K562 (cell line): ENCODE data around the gene ZDHHC12. TPM values are rescaled to one million over a fixed set of nuclear protein-coding genes. Genes with fewer than 3 reads are reported as not detected.

Source experiments
- ATF1 ChIP-seq, 2 experiments: fragments of 450-650 bp in 1 of 2; IDR thresholded peaks; 2 replicates each; pipeline ENCODE4 v1.6.1; 2016; ENCODE audit warnings: missing compliant biosample characterization in 1 of 2, missing genetic modification characterization in 1 of 2
- BDP1 ChIP-seq: IDR thresholded peaks from 3 replicates; pipeline ENCODE4 v1.6.1; 2011; ENCODE audit not compliant: insufficient read length, insufficient read depth
- CREB3 ChIP-seq: fragments of 450-650 bp; conservative IDR thresholded peaks from 2 replicates; pipeline ENCODE4 v1.6.1; 2016; ENCODE audit warnings: missing genetic modification characterization, low read depth, mild to moderate bottlenecking, missing compliant biosample characterization, moderate library complexity
- CXXC5 ChIP-seq: fragments of 250-450 bp; sonication (Bioruptor Pico); IDR thresholded peaks from 2 replicates; pipeline ENCODE4 v1.8.0; 2022; ENCODE audit warnings: inconsistent platforms, mild to moderate bottlenecking, moderate library complexity
- DACH1 ChIP-seq: fragments of 450-650 bp; IDR thresholded peaks from 2 replicates; pipeline ENCODE4 v1.6.1; 2018; ENCODE audit not compliant: partially characterized antibody
- NR3C1 ChIP-seq: sonication (generic); formaldehyde crosslinking; IDR thresholded peaks from 2 replicates; pipeline ENCODE4 v1.8.1; 2022; ENCODE audit warnings: missing genetic modification reagents
- PHF8 ChIP-seq: fragments of 200-600 bp; sonication (generic); IDR thresholded peaks from 2 replicates; pipeline ENCODE4 v1.6.1; 2012; ENCODE audit warnings: mixed run types, mild to moderate bottlenecking, inconsistent platforms, low read length, moderate library complexity, borderline replicate concordance
- PYGO2 ChIP-seq: fragments of 450-650 bp; IDR thresholded peaks from 2 replicates; pipeline ENCODE4 v1.6.1; 2016; ENCODE audit warnings: mild to moderate bottlenecking, missing genetic modification characterization, moderate library complexity, missing compliant biosample characterization
- RFX5 ChIP-seq: IDR thresholded peaks from 2 replicates; pipeline ENCODE4 v1.6.1; 2011; ENCODE audit warnings: low read depth, mild to moderate bottlenecking, improper control_type of control experiment, low read length
- SIN3A ChIP-seq, 2 experiments: fragments of 150-350 bp in 1 of 2; IDR thresholded peaks; 2 replicates each; pipeline ENCODE4 v1.6.1; 2011 to 2016; ENCODE audit warnings: borderline replicate concordance in 2 of 2, low read depth in 2 of 2, low read length in 2 of 2, mild to moderate bottlenecking in 2 of 2, moderate library complexity in 2 of 2; ENCODE audit not compliant: control insufficient read depth in 1 of 2
- TSC22D4 ChIP-seq: fragments of 450-650 bp; IDR thresholded peaks from 2 replicates; pipeline ENCODE4 v1.6.1; 2016; ENCODE audit warnings: missing genetic modification characterization, missing biosample characterization, control low read depth
- ZFP36 ChIP-seq: fragments of 150-350 bp; IDR thresholded peaks from 2 replicates; pipeline ENCODE4 v1.6.1; 2018; ENCODE audit warnings: low read length, low read depth; ENCODE audit not compliant: partially characterized antibody
- ZNF408 ChIP-seq: fragments of 250-450 bp; sonication (Bioruptor Pico); IDR thresholded peaks from 2 replicates; pipeline ENCODE4 v1.4.0; 2020; ENCODE audit warnings: low read depth, mild to moderate bottlenecking, moderate library complexity
- polyA plus RNA-seq, 8 experiments: library from polyadenylated mRNA; depleted of rRNA in 4 of 8; stranded (reverse) in 5 of 8; unstranded in 3 of 8; fragments of >200 nt; fragmentation: Nextera tagmentation in 2 of 8; fragmentation: Illumina TruSeq in 1 of 8; extraction: Ambion mirVana in 2 of 8; extraction: Trizol in 1 of 8; gene quantifications; 2 replicates each; pipeline versions ENCODE4 v1.2.1 to v1.2.3, GENCODE V29; 2011 to 2014; ENCODE audit warnings: inconsistent platforms in 1 of 8, missing spikeins in 1 of 8
- total RNA-seq, 7 experiments: library from RNA; depleted of rRNA in 6 of 7; stranded (reverse); fragments of >200 nt in 6 of 7; fragmentation: Illumina TruSeq in 2 of 7; extraction: Trizol in 2 of 7; gene quantifications; 2 replicates each; pipeline versions ENCODE4 v1.2.1 to v1.2.3, GENCODE V29; 2011 to 2021; ENCODE audit warnings: low replicate concordance in 1 of 7
- TF ChIP-seq, protein P1 (sequence below): fragments of 250-450 bp; sonication (Bioruptor Pico); IDR thresholded peaks from 2 replicates; pipeline ENCODE4 v1.4.0; 2020; ENCODE audit warnings: mild to moderate bottlenecking, moderate library complexity, borderline replicate concordance
- TF ChIP-seq, protein P2 (sequence below): fragments of 200-800 bp; sonication (Bioruptor generic); IDR thresholded peaks from 2 replicates; pipeline ENCODE4 v1.6.1; 2017; ENCODE audit warnings: missing genetic modification characterization, missing compliant biosample characterization
- TF ChIP-seq, protein P3 (sequence below): sonication (generic); formaldehyde crosslinking; IDR thresholded peaks from 2 replicates; pipeline ENCODE4 v1.8.1; 2023; ENCODE audit warnings: missing genetic modification reagents, mild to moderate bottlenecking, borderline replicate concordance

ZDHHC12 gene
- total and polyA plus RNA-seq, 9 of the 15 experiments (the other 6 are each of a cell fraction or from before 2014, with no cell fraction given): 0.21 to 38.0 (median 13.8) TPM

DNA sequence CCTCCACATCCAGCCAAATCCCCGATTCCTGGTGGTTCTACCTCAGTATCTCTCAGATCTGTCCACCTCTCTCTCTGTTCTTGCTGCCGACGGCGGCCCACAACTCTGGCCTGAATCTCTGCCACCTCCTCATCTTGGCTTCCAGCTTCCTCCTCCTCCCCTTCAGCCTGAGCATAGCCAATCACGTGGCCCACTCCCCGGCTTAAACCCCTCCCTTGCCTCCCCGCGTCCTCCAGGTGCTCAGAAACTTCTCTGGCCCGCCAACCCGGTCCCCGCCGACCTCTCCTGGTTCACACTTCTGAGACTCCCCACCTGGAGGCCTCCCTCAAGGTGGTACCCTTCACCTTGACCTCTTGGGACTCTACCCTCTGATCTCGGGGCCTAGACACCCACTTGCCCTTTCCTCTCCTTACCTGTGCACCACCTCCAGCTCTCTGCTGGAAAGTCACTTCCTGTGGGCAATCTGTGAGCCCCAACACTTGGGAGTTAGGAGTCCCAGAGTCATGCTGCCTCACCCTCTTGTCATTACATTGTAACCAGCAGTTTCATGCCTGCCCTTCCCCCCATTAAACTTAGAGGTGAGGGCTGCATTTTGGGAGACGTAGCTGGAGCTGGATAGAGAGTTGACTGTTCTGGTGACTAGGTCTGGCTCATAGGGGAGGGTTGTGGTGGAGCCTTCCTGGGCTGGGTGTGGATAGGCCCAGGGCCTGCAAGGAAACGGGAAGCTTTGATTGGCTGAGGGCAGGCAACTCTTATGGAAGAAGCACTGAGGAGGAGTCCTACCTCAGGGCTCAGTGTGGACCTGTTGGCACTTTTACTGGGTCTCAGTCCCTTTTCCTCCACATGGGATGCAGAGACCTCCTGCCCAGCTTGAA, 39.4 kb downstream of the ZDHHC12 start (continued):
- TF ChIP-seq RFX5 (no peak), CREB3 (tag) (peak; percentile 39; the same call in 1 of the 2 replicates), ZFP36 (no peak), SIN3A (IDR thresholded peaks at IDR 0.05; ENCODE audit: borderline replicate concordance in 2 of 2, control insufficient read depth in 1 of 2, low read depth in 2 of 2, low read length in 2 of 2) (no peak), CXXC5 (CRISPR knock-in tag) (no peak), ATF1 (CRISPR knock-in tag; IDR thresholded peaks at IDR 0.05) (no peak), ATF1 (tag; IDR thresholded peaks at IDR 0.05) (no peak), TSC22D4 (tag) (no peak), DACH1 (no peak), PYGO2 (tag) (no peak), ZNF408 (no peak), BDP1 (no peak), PHF8 (no peak), NR3C1 (no peak)
- TF ChIP-seq, protein P1, sequence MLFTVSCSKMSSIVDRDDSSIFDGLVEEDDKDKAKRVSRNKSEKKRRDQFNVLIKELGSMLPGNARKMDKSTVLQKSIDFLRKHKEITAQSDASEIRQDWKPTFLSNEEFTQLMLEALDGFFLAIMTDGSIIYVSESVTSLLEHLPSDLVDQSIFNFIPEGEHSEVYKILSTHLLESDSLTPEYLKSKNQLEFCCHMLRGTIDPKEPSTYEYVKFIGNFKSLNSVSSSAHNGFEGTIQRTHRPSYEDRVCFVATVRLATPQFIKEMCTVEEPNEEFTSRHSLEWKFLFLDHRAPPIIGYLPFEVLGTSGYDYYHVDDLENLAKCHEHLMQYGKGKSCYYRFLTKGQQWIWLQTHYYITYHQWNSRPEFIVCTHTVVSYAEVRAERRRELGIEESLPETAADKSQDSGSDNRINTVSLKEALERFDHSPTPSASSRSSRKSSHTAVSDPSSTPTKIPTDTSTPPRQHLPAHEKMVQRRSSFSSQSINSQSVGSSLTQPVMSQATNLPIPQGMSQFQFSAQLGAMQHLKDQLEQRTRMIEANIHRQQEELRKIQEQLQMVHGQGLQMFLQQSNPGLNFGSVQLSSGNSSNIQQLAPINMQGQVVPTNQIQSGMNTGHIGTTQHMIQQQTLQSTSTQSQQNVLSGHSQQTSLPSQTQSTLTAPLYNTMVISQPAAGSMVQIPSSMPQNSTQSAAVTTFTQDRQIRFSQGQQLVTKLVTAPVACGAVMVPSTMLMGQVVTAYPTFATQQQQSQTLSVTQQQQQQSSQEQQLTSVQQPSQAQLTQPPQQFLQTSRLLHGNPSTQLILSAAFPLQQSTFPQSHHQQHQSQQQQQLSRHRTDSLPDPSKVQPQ (CRISPR knock-in tag): no peak
- TF ChIP-seq, protein P2, sequence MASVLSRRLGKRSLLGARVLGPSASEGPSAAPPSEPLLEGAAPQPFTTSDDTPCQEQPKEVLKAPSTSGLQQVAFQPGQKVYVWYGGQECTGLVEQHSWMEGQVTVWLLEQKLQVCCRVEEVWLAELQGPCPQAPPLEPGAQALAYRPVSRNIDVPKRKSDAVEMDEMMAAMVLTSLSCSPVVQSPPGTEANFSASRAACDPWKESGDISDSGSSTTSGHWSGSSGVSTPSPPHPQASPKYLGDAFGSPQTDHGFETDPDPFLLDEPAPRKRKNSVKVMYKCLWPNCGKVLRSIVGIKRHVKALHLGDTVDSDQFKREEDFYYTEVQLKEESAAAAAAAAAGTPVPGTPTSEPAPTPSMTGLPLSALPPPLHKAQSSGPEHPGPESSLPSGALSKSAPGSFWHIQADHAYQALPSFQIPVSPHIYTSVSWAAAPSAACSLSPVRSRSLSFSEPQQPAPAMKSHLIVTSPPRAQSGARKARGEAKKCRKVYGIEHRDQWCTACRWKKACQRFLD (CRISPR knock-in tag): 0 out of 2 replicates have a peak, but pooled peaks have one; percentile 42
- TF ChIP-seq, protein P3, sequence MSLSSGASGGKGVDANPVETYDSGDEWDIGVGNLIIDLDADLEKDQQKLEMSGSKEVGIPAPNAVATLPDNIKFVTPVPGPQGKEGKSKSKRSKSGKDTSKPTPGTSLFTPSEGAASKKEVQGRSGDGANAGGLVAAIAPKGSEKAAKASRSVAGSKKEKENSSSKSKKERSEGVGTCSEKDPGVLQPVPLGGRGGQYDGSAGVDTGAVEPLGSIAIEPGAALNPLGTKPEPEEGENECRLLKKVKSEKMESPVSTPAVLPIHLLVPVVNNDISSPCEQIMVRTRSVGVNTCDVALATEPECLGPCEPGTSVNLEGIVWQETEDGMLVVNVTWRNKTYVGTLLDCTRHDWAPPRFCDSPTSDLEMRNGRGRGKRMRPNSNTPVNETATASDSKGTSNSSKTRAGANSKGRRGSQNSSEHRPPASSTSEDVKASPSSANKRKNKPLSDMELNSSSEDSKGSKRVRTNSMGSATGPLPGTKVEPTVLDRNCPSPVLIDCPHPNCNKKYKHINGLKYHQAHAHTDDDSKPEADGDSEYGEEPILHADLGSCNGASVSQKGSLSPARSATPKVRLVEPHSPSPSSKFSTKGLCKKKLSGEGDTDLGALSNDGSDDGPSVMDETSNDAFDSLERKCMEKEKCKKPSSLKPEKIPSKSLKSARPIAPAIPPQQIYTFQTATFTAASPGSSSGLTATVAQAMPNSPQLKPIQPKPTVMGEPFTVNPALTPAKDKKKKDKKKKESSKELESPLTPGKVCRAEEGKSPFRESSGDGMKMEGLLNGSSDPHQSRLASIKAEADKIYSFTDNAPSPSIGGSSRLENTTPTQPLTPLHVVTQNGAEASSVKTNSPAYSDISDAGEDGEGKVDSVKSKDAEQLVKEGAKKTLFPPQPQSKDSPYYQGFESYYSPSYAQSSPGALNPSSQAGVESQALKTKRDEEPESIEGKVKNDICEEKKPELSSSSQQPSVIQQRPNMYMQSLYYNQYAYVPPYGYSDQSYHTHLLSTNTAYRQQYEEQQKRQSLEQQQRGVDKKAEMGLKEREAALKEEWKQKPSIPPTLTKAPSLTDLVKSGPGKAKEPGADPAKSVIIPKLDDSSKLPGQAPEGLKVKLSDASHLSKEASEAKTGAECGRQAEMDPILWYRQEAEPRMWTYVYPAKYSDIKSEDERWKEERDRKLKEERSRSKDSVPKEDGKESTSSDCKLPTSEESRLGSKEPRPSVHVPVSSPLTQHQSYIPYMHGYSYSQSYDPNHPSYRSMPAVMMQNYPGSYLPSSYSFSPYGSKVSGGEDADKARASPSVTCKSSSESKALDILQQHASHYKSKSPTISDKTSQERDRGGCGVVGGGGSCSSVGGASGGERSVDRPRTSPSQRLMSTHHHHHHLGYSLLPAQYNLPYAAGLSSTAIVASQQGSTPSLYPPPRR (CRISPR knock-in tag): no peak
